Kidney (tissue), 14 donors: ENCODE data around the gene ATL3. TPM values are rescaled to one million over a fixed set of nuclear protein-coding genes. Genes with fewer than 3 reads are reported as not detected.
"Not testable (repeated sequence)": the region's sequence is repeated elsewhere in the genome, so short reads cannot be mapped to it uniquely, and the experiment has no call there.

Experiments used
- DNase-seq, 5 donors: peaks; one replicate each; pipeline ENCODE4 v3.0.0-alpha.2; 2013 to 2020
- FAIRE-seq: peaks from 2 replicates; lab custom pipeline; 2012; peaks lifted over from hg19 to GRCh38; lab: Jason Lieb, UNC
- H3K27ac ChIP-seq, 2 donors: one replicate each; pipeline ENCODE4 v1.7.0; 2013; ENCODE audit warnings: low read depth in 2 of 2, low read length in 2 of 2, inconsistent platforms in 1 of 2
- H3K27me3 ChIP-seq: one replicate; pipeline ENCODE4 v1.7.1; 2013; ENCODE audit warnings: low read length, inconsistent platforms; ENCODE audit not compliant: control insufficient read depth, insufficient read depth
- H3K36me3 ChIP-seq, 3 donors: one replicate each; pipeline versions ENCODE4 v1.7.0 to v1.7.1; 2013; ENCODE audit warnings: low read length in 3 of 3, control low read depth in 1 of 3, inconsistent platforms in 1 of 3; ENCODE audit not compliant: insufficient read depth in 3 of 3, control insufficient read depth in 2 of 3
- H3K4me1 ChIP-seq, 3 donors: one replicate each; pipeline versions ENCODE4 v1.7.0 to v1.7.1; 2013; ENCODE audit warnings: low read length in 3 of 3, inconsistent platforms in 1 of 3, low read depth in 1 of 3; ENCODE audit not compliant: control insufficient read depth in 2 of 3, insufficient read depth in 2 of 3
- H3K4me3 ChIP-seq, 3 donors: one replicate each; pipeline versions ENCODE4 v1.7.0 to v1.8.1; 2013; ENCODE audit warnings: low read length in 3 of 3, control low read depth in 1 of 3, inconsistent platforms in 1 of 3
- H3K9ac ChIP-seq, 3 donors: one replicate each; pipeline versions ENCODE4 v1.7.0 to v1.7.1; 2013; ENCODE audit warnings: low read length in 3 of 3, control low read depth in 1 of 3, inconsistent platforms in 1 of 3
- H3K9me3 ChIP-seq, 3 donors: one replicate each; pipeline versions ENCODE4 v1.7.0 to v1.7.1; 2013; ENCODE audit warnings: low read length in 3 of 3, control low read depth in 1 of 3, inconsistent platforms in 1 of 3; ENCODE audit not compliant: control insufficient read depth in 2 of 3, insufficient read depth in 1 of 3
- intact Hi-C: fragments of 100-400 bp; cut with DNase I; formaldehyde crosslinking; loops from one replicate; pipeline ENCODE4 v1.11.1; 2022
- polyA plus RNA-seq: library from polyadenylated mRNA; stranded (reverse); fragments of 350-450 nt; fragmentation: Illumina TruSeq; extraction: RNeasy Lipid Tissue Mini Kit (QIAGEN cat#74804); gene quantifications from one replicate; pipeline ENCODE4 v1.2.3, GENCODE V29; 2014; ENCODE audit warnings: low read depth, low replicate concordance; ENCODE audit not compliant: insufficient read depth
- total RNA-seq: library from RNA; stranded (reverse); fragmentation: NEBNext Ultra II Directional; extraction: Animal tissue kit (Norgen Biotek cat#: 25700); gene quantifications from one replicate; pipeline ENCODE4 v1.2.1, GENCODE V29; 2021
- TF ChIP-seq, protein P1 (sequence below): IDR thresholded peaks from 3 replicates; pipeline ENCODE4 v1.5.1; 2012; ENCODE audit warnings: mild to moderate bottlenecking, moderate library complexity, borderline replicate concordance; ENCODE audit not compliant: insufficient read depth; ENCODE audit errors: extremely low read depth
- donor health status: control.
- donor health status: control.
- donor health status: control.
- donor health status: control.
- donor health status: control.
- donor health status: DM: yes; HTN: yes; CAD: no.
- donor health status: Normal renal cell carcinoma (clear cell type).

Gene ATL3
- total and polyA plus RNA-seq, 2 donors from 2014 or later: 11.4 to 78.3 TPM

DNA sequence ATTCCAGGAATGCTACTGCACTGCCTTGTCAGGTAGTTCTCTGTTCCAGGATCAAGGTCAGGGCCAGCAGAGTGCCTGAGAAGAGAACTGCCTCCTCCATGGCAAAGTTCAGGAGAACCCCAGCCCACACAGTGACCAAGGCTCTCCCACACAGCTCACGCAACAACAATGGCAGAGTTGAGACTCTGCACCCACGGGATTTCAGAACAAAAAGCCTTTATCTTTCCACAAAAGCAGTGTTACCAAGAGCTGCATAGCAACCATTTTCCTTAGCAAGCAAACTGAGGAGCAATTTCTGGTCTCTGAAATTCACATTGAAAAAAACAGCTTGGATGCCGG, 68.0 kb downstream of the ATL3 start:
- Histone ChIP-seq H3K36me3 (peaks cover 0 to 2% (median 0%) of the 10 kb centered on the region in 3 donors), H3K27ac (no peak overlapping the region), H3K4me3 (no peak overlapping the region), H3K4me1 (peaks cover 0 to 2% (median 0%) of the 10 kb centered on the region in 3 donors), H3K9ac (no peak overlapping the region), H3K27me3 (no peaks in the 10 kb centered on the region), H3K9me3 (no peaks in the 10 kb centered on the region)
- TF ChIP-seq, protein P1, sequence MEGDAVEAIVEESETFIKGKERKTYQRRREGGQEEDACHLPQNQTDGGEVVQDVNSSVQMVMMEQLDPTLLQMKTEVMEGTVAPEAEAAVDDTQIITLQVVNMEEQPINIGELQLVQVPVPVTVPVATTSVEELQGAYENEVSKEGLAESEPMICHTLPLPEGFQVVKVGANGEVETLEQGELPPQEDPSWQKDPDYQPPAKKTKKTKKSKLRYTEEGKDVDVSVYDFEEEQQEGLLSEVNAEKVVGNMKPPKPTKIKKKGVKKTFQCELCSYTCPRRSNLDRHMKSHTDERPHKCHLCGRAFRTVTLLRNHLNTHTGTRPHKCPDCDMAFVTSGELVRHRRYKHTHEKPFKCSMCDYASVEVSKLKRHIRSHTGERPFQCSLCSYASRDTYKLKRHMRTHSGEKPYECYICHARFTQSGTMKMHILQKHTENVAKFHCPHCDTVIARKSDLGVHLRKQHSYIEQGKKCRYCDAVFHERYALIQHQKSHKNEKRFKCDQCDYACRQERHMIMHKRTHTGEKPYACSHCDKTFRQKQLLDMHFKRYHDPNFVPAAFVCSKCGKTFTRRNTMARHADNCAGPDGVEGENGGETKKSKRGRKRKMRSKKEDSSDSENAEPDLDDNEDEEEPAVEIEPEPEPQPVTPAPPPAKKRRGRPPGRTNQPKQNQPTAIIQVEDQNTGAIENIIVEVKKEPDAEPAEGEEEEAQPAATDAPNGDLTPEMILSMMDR: no peak
- intact Hi-C loops: no loop called here
- FAIRE-seq: no peak
- DNase-seq: no peak

- DNase-seq, H3K9ac ChIP-seq, H3K9me3 ChIP-seq, intact Hi-C loops, H3K27ac ChIP-seq, H3K27me3 ChIP-seq, H3K4me1 ChIP-seq, FAIRE-seq, H3K36me3 ChIP-seq, H3K4me3 ChIP-seq: not testable (repeated sequence)
Measured at GRCh38 chr11:63602290-63603179, 68.6 kb downstream of the ATL3 start.

DNA sequence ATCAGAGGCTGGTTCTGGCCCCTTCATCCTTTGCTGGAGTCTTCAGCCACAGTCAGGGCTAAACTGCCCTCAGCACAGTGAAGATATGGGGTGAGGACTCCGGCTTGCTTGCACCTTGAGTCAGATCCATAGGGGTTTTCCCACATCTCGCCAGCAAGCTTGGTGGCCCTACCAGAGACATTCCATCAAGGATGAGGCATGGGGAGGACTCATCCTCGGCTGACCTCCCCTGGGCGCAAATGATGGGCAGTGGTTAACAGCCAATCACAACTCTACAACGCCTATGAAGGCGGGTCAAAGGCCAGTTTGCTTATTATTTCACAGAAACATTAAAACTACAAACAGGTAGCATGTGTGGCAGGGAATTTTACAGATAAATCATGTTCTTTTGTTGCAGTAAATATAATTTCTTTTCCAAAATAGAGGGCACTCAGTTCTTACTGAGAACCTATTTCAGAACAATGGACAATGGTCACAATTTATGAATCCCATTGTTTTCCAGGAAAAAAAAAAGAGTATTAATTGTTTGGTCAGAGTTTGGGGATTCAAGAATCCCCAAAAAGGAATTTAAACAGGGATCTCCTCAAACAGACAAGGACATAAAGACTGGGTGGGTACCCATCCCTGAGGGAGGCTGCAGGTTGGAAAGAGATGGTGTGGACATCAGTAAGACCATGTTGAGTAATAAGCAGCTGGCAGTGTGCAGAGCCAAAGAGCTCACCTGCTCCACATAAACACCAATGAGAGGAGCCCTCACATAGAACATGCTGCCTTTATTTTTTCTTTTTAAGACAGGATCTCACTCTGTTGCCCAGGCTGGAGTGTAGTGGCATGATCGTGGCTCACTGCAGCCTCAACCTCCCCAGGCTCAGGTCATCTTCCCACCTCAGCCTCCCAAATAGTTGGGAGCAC, 71.7 kb downstream of the ATL3 start:
- H3K27ac ChIP-seq: no peak overlapping the region
- peaks cover 0 to 2% (median 0%) of the 10 kb centered on the region in 3 donors for H3K4me1 ChIP-seq
- FAIRE-seq: no peak
- TF ChIP-seq, protein P1: no peak
- H3K4me3 ChIP-seq: no peak overlapping the region
- H3K36me3 ChIP-seq: peaks cover 0 to 8% (median 5%) of the 10 kb centered on the region in 3 donors
- DNase-seq: no peak
- no peaks in the 10 kb centered on the region for H3K27me3 ChIP-seq
- H3K9me3 ChIP-seq: no peaks in the 10 kb centered on the region
- no peak overlapping the region for H3K9ac ChIP-seq
- intact Hi-C loops: no loop called here

GRCh38 chr11:63598556-63598955, 72.6 kb downstream of the ATL3 start:
- Histone ChIP-seq H3K9ac (no peak overlapping the region), H3K9me3 (no peaks in the 10 kb centered on the region), H3K4me3 (no peak overlapping the region), H3K27me3 (no peaks in the 10 kb centered on the region), H3K36me3 (peaks cover 0 to 8% (median 5%) of the 10 kb centered on the region in 3 donors), H3K27ac (no peak overlapping the region), H3K4me1 (peaks cover 0 to 2% (median 0%) of the 10 kb centered on the region in 3 donors)
- TF ChIP-seq, protein P1: no peak
- intact Hi-C loops: no loop called here
- FAIRE-seq (no peak), DNase-seq (no peak)
